Amygdala (tissue), 56 donors: ENCODE data around the gene MRGPRX2.

Source experiments
- DNase-seq, 56 donors: peaks; one replicate each; lab custom pipeline; 2025; lab: John Stamatoyannopoulos, UW

Gene MRGPRX2

GRCh38 chr11:19076744-19077589 is 16.4 kb upstream of the MRGPRX2 start:
- DNase-seq, result peak in 33 of 56 donors; percentile 4 to 73 (median 25)

GRCh38 chr11:19075636-19076035 is 15.1 kb upstream of the MRGPRX2 start:
- no peak for DNase-seq

GRCh38 chr11:19073454-19074415 is 13.2 kb upstream of the MRGPRX2 start:
- no peak for DNase-seq

DNA sequence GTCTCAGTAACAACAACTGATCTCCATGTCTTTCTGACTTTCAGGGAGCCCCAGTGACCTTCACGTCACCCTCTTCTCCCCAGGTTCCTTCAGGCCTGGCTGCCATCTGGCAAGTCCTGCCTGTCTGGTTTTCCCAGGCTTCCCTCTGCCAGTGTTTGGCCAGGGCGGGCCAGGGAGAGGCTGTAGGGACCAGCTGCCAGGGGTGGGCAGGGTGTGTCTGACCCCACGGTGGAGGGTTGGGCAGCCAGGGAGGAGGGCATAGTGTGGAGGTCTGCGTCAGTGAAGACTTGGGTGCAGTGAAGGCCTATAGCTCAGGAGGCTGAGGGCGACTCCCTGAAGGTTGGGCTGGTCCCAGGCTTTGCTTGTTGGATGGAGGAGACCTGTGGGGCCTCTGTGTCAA is 11.9 kb upstream of the MRGPRX2 start:
- DNase-seq, result no peak

DNA sequence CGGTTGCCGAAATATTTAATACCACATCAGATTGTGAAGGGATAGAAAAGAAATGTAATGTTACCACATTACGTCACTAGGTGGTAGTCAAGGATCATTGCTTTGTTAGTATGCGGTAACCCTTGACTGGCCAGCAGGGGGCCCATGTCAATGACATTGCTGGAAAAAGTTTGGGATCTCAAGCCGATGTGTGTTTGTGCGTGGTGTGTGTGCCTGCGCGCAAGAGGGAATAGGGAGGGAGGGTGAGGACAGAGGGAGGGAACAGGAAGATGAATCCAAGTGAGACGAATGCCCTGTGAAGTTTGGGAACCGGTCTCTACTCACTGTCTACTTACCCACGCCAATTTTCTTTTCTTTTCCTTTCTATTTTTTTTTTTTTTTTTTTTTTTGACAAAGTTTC is 10.7 kb upstream of the MRGPRX2 start:
- DNase-seq, result peak in 32 of 56 donors; percentile 7 to 67 (median 37)

GRCh38 chr11:19059833-19060232 is 684 bp downstream of the MRGPRX2 start:
- DNase-seq, result no peak

- no peak for DNase-seq
These were observed 4.6 kb downstream of the MRGPRX2 start for GRCh38 chr11:19055905-19056304.

DNA sequence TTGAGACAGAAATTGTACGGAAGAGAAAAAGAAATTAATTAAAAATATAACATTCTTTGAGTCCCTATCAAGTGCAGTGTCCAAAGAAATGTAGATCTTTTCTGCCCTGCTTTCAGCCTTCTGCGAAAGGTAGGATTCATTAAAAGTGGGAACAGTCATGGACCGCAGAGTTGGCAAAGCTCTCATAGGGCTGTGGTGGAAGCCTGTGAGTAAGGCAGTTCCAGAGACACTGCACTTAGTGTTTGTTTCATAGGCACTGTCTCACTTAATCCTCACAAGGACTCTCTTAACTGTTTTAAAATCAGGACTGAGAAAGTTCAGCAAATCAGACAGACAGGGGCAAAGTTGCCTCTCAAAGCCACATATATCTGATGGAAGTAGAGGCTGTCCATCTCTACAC is 5.5 kb downstream of the MRGPRX2 start:
- no peak for DNase-seq

GRCh38 chr11:19053909-19054308 is 6.6 kb downstream of the MRGPRX2 start:
- DNase-seq, result no peak

DNA sequence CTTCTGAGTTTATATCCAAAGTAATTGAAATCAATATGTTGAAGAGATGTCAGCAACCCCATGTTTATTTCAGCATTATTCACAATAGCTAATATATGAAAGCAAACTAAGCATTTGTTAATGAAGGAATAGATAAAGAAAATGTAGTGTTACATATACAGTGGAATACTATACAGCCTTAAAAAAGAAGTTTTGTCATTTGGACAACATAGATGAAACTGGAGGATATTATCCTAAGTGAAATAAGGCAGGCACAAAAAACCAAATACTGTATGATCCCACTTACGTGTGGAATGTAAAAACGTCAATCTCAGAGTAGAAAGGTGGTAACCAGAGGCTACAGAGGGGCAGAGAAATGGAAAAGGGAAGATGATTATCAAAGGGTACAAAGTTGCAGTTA is 10.2 kb downstream of the MRGPRX2 start:
- DNase-seq, result no peak

DNA sequence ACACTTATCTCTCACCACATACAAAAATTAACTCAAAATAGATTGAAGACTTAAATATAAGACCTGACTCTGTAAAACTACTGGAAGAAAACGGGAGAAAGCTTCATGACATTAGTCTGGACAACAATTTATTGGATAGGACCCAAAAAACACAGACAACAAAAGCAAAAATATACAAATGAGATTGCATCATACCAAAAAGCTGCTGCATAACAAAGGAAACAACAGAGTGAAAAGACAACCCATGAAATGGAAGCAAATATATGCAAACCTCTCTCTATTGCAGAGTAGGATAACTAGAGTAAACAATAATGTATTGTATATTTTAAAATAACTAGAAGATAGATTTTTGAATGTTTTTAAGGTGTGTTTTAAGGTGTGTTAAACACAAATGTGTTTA is 11.2 kb downstream of the MRGPRX2 start:
- DNase-seq, result no peak

DNA sequence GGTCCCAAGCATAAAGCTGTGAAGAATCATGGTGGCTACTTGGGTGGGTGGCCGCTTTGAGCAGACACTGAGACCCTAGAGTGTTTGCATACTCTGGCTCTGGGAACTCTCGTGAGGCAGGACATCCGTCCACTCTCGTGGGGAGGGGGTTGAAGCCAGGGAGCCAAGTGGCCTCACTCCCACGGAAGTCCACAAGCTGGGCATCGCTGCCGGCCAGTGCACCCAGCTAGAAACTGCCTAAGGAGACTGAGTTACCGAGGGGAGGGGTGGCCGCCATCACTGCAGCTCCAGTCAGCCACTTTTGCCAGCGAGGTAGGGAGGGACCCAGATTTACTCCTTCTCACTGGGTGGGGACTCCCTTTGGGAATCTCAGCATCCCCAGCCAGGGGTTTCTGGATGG is 20.5 kb downstream of the MRGPRX2 start:
- no peak for DNase-seq

DNA sequence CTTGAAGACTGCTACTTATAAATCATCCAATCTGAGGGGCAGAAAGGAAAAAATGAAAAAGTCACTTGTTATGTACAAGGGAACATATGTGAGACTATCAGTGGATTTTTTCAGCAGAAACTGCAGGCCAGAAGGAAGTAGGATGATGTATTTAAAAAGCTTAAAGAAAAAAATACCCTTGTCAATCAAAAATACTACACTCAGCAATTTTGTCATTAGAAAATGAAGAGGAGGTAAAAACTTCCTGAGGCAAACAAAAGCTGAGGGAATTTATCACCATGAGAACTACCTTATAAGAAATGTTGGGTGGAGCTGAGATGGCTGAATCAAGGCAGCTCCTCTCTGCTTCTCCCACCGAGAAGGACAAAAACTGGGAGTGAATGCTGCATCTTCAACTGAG is 21.1 kb downstream of the MRGPRX2 start:
- no peak for DNase-seq

DNA sequence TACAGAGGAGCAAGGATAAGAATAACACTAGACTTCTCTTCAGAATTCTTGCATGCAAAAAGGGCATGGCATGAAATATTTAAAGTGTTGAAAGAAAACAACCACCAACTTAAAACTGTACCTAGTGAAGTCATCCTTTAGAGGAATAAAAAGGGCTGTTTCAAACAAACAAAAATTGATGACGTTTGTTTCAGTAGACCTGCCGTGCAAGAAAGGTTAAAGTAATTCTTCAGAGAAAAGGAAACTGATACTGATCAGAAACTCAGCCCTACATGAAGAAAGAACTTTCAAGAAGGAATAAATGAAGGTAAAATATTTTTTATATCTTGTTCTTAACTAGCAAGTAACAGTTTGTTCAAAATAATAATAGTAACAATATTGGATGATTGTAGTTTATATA is 27.5 kb downstream of the MRGPRX2 start:
- no peak for DNase-seq

GRCh38 chr11:19027829-19028595 is 32.5 kb downstream of the MRGPRX2 start:
- DNase-seq, result no peak

DNA sequence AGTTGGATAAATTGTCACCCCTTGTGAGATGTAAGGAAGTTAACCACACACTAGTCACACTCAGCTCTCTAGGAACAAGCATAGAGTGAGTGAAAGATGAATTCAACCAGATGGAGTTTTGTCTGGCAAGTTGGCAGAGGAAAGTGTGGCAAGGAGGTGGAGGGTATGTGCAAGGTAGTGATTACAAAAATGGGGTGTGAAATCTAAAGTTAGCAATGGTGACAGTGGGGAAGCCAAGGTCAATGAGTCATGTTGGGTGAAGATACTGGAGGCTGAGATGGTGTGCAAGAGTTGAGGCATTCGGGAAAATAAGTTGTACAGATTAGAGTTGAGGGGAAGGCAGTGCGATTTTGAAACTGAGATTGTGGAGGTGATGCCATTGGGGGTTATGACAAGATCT is 33.7 kb downstream of the MRGPRX2 start:
- DNase-seq, result no peak

DNA sequence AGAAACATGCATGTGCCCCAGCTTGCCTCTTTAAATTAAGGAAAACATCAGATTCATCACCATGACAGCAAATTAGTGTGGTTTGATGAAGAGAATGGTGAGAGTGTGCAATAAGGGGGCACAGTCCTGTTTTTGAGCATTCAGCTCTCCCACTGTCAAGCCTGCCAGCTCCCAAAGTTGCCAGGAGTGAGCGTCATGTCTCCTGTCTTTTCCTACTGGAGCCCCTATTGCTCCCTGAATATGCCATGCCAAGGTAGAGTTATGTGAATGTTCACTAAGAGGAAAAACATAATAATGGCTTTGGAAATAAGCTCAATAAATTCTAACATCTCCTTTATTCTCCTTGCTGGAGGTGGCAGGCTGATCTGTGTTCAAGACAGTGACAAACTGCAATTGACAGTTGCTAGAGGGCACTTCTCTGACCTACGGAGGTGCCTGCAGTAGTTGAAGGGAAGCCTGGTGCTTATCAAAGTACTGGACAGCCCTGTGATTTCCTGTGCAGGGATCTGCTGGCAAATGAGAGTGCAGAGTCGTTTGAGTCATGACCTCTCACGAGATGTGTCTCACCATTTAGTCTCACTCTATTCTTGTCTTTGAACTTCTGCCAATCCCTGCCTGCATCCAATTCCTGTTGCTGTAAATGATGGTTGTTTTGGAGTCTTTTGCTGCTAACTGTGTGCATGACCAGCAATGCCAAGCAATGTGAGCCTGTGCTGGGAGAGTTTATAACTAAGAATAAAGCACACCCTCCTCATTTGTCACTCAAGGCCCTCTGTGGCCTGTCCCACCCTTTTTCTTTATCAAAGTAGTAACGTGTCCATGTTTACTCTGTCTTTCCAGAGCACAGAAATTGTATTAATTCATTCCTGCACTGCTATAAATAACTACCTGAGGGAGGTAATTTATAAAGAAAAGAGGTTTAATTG is 34.8 kb downstream of the MRGPRX2 start:
- no peak for DNase-seq

GRCh38 chr11:19020831-19021230 is 39.7 kb downstream of the MRGPRX2 start:
- DNase-seq, result no peak

DNA sequence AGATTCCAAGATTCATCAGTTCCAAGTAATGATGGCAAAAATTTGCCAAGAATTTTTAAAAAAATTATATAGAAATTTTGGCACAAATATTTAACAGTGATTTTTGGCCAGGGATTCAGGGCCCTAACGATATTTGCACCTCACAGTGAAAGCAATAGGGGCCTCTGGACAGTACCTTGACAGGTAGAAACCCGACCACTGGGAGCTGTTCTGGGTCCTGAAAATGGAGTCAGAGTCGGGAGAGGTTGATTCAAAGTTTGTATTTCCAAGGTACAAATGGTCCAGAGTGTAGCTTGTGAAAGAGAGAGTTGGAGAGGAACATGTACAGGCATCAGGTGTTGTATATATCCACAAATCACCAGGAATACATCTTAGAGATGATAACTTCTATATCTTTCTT is 41.6 kb downstream of the MRGPRX2 start:
- no peak for DNase-seq
